ENCODE measurements around the gene NELL1. TPM values are rescaled to one million over a fixed set of nuclear protein-coding genes. Genes with fewer than 3 reads are reported as not detected.

NELL1 gene
- total RNA-seq, 6 donors from 2014 or later = 0.26 TPM; not detected in 5

GRCh38 chr11:20775331-20775730, 105.9 kb downstream of the NELL1 start:
- 75 to 79% methylated on average over 2 of the region's 2 CpGs for WGBS, 2 donors
- no peak overlapping the region for H3K27ac ChIP-seq

GRCh38 chr11:20782775-20783174, 113.4 kb downstream of the NELL1 start:
- ATAC-seq (ENCODE audit: low FRiP score in 2 of 2) = no peak

More at GRCh38 chr11:20775331-20775730, 105.9 kb downstream of the NELL1 start:
- H3K9me3 ChIP-seq = no peaks in the 10 kb centered on the region
- TF ChIP-seq EP300 (IDR thresholded peaks at IDR 0.05) (no peak), POLR2AphosphoS5 (IDR thresholded peaks at IDR 0.05) (no peak), POLR2A (IDR thresholded peaks at IDR 0.05) (no peak), CTCF (IDR thresholded peaks at IDR 0.05) (no peak)
- H3K4me1 ChIP-seq = no peaks in the 10 kb centered on the region
- no peaks in the 10 kb centered on the region for H3K36me3 ChIP-seq
- no peak overlapping the region for H3K4me3 ChIP-seq
- no peak for ATAC-seq (ENCODE audit: low FRiP score in 2 of 2)
- DNase-seq = no peak
- H3K27me3 ChIP-seq = no peaks in the 10 kb centered on the region

GRCh38 chr11:20783220-20783619, 113.8 kb downstream of the NELL1 start:
- ATAC-seq (ENCODE audit: low FRiP score in 2 of 2) = no peak
- H3K4me3 ChIP-seq = no peak overlapping the region
- TF ChIP-seq EP300 (IDR thresholded peaks at IDR 0.05) (no peak), POLR2AphosphoS5 (IDR thresholded peaks at IDR 0.05) (no peak), POLR2A (IDR thresholded peaks at IDR 0.05) (no peak), CTCF (IDR thresholded peaks at IDR 0.05) (no peak)
- H3K36me3 ChIP-seq = no peaks in the 10 kb centered on the region
- DNase-seq = no peak
- 76 to 81% methylated on average over 4 of the region's 4 CpGs for WGBS, 2 donors
- no peaks in the 10 kb centered on the region for H3K4me1 ChIP-seq
- H3K27me3 ChIP-seq = no peaks in the 10 kb centered on the region
- no peaks in the 10 kb centered on the region for H3K9me3 ChIP-seq
- H3K27ac ChIP-seq = no peak overlapping the region

More at GRCh38 chr11:20782775-20783174, 113.4 kb downstream of the NELL1 start:
- Histone ChIP-seq H3K9me3 (no peaks in the 10 kb centered on the region), H3K4me1 (no peaks in the 10 kb centered on the region), H3K36me3 (no peaks in the 10 kb centered on the region), H3K4me3 (no peak overlapping the region), H3K27me3 (no peaks in the 10 kb centered on the region), H3K27ac (no peak overlapping the region)
- no peak for DNase-seq
- 61 to 63% methylated on average over 3 of the region's 3 CpGs for WGBS, 2 donors
- TF ChIP-seq EP300 (IDR thresholded peaks at IDR 0.05) = no peak
- TF ChIP-seq POLR2AphosphoS5 (IDR thresholded peaks at IDR 0.05) = no peak
- TF ChIP-seq POLR2A (IDR thresholded peaks at IDR 0.05) = no peak
- no peak for TF ChIP-seq CTCF (IDR thresholded peaks at IDR 0.05)

- TF ChIP-seq POLR2A (IDR thresholded peaks at IDR 0.05) = no peak
- TF ChIP-seq CTCF (IDR thresholded peaks at IDR 0.05) = no peak
- TF ChIP-seq POLR2AphosphoS5 (IDR thresholded peaks at IDR 0.05) = no peak
- TF ChIP-seq EP300 (IDR thresholded peaks at IDR 0.05) = no peak
- no peak overlapping the region for H3K4me3 ChIP-seq
- DNase-seq (peak in 1 of 2 donors; percentile 42), ATAC-seq (ENCODE audit: low FRiP score in 2 of 2) (peak in 1 of 2 donors; percentile 17)
- no peaks in the 10 kb centered on the region for H3K27me3 ChIP-seq
- no peaks in the 10 kb centered on the region for H3K4me1 ChIP-seq
- H3K9me3 ChIP-seq = no peaks in the 10 kb centered on the region
- no peak overlapping the region for H3K27ac ChIP-seq
- H3K36me3 ChIP-seq = no peaks in the 10 kb centered on the region
- WGBS, 2 donors = 73 to 92% methylated on average over 4 to 7 of the region's 7 CpGs
These were observed 121.2 kb downstream of the NELL1 start for GRCh38 chr11:20790622-20791021.

- ATAC-seq (ENCODE audit: low FRiP score in 2 of 2) = no peak
- H3K9me3 ChIP-seq = no peaks in the 10 kb centered on the region
- no peaks in the 10 kb centered on the region for H3K4me1 ChIP-seq
- no peak overlapping the region for H3K4me3 ChIP-seq
- H3K27ac ChIP-seq = no peak overlapping the region
- H3K36me3 ChIP-seq = no peaks in the 10 kb centered on the region
- 57 to 66% methylated on average over 3 of the region's 3 CpGs for WGBS, 2 donors
- H3K27me3 ChIP-seq = no peaks in the 10 kb centered on the region
- TF ChIP-seq EP300 (IDR thresholded peaks at IDR 0.05) = no peak
- no peak for TF ChIP-seq POLR2AphosphoS5 (IDR thresholded peaks at IDR 0.05)
- TF ChIP-seq CTCF (IDR thresholded peaks at IDR 0.05) = no peak
- TF ChIP-seq POLR2A (IDR thresholded peaks at IDR 0.05) = no peak
- DNase-seq = no peak
These were observed 125.6 kb downstream of the NELL1 start for GRCh38 chr11:20795005-20795404.

Data from upper lobe of left lung (tissue), 6 donors.